DMS153 (cell line): Measurements from ENCODE around the gene FBN3.

Experiments
- DNase-seq: peaks from one replicate; lab custom pipeline; 2025; lab: John Stamatoyannopoulos, UW

FBN3 gene

GRCh38 chr19:8020681-8021080, 128.7 kb downstream of the FBN3 start:
- DNase-seq: no peak

- no peak for DNase-seq
These were observed 131.6 kb downstream of the FBN3 start for GRCh38 chr19:8017808-8018207.
